GM12891 (cell line): ENCODE results near the gene LTBR.

Source experiments
- PAX5 ChIP-seq: IDR thresholded peaks from 2 replicates; pipeline ENCODE4 v1.6.1; 2011; ENCODE audit warnings: low read length, moderate library complexity, mild to moderate bottlenecking; ENCODE audit not compliant: insufficient read depth, severe bottlenecking
- POLR2A ChIP-seq: IDR thresholded peaks from 2 replicates; pipeline ENCODE4 v1.6.1; 2011; ENCODE audit warnings: low read depth, low read length, control low read depth
- POLR2AphosphoS5 ChIP-seq: IDR thresholded peaks from 2 replicates; pipeline ENCODE4 v1.6.1; 2011; ENCODE audit warnings: low read depth, low read length, control low read depth
- POU2F2 ChIP-seq: IDR thresholded peaks from 2 replicates; pipeline ENCODE4 v1.6.1; 2011; ENCODE audit warnings: low read depth, mild to moderate bottlenecking, control low read depth, low read length, moderate library complexity
- TAF1 ChIP-seq: IDR thresholded peaks from 2 replicates; pipeline ENCODE4 v1.6.1; 2011; ENCODE audit warnings: low read depth, low read length, control low read depth

DNA sequence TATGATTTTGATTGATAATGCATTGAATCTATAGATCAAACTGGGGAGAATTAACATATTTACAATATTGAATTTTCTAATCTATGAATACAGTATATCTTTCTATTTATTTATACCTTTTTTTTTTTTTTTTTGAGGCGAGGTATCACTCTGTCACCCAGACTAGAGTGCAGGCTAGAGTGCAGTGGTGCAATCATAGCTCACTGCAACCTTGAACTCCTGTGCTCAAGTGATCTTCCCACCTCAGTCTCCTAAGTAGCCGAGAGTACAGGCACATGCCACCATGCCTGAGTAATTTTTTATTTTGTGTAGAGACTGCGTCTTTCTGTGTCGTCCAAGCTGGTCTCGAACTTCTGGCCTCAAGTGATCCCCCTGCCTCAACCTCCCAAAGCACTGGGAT is 20.4 kb downstream of the LTBR start:
- TF ChIP-seq POLR2AphosphoS5: no peak
- TF ChIP-seq POLR2A: no peak
- no peak for TF ChIP-seq POU2F2
- no peak for TF ChIP-seq TAF1
- no peak for TF ChIP-seq PAX5
